ENCODE data around the gene BAIAP2L2.
"Not testable (repeated sequence)": the region's sequence is repeated elsewhere in the genome, so short reads cannot be mapped to it uniquely, and the experiment has no call there.

The BAIAP2L2 gene, protein sequence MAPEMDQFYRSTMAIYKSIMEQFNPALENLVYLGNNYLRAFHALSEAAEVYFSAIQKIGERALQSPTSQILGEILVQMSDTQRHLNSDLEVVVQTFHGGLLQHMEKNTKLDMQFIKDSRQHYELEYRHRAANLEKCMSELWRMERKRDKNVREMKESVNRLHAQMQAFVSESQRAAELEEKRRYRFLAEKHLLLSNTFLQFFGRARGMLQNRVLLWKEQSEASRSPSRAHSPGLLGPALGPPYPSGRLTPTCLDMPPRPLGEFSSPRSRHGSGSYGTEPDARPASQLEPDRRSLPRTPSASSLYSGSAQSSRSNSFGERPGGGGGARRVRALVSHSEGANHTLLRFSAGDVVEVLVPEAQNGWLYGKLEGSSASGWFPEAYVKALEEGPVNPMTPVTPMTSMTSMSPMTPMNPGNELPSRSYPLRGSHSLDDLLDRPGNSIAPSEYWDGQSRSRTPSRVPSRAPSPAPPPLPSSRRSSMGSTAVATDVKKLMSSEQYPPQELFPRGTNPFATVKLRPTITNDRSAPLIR

DNA sequence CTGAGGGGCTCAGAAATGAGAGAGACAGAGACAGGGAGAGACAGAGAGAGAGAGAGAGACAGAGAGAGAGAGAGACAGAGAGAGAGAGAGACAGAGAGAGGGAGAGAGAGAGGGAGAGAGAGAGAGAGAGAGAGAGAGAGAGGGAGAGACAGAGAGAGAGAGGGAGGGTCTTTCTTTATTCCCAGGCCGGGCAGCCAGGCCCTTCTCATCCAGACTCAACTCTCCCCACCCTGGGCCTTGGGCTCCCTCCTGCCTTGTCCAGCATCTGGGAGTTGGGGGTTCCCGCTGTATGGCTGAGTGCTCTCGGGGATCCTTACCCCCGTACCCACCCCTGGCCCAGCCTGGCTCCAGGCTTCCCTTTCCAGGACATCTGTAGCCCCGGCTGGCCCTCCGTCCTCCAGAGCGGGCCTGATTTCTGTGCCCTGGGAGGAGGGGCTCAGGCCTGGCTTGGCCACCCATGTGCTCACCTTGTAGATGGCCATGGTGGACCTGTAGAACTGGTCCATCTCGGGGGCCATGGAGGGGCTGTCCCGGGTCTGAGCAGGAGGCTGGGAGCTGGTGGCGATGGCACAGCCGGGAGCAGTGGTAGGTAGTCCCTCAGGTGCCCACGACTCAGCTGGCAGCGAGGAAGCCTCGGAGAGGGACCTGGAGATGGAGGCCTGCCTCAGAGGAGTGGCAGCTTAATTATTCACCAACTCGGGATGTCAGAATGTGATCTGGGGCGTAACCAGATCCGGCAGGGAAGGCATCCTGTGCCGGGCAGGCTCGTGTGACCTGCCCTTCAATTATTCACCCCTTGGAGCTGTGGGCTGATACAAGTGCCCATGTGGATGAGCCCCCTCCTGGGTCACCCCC lies at the start of gene BAIAP2L2:
Gene BAIAP2L2, minus strand, starts transcription at position 677 of the 855 bp plus-strand sequence. Its CDS starts 159 bp downstream, at position 518.
- no peak for DNase-seq

DNA sequence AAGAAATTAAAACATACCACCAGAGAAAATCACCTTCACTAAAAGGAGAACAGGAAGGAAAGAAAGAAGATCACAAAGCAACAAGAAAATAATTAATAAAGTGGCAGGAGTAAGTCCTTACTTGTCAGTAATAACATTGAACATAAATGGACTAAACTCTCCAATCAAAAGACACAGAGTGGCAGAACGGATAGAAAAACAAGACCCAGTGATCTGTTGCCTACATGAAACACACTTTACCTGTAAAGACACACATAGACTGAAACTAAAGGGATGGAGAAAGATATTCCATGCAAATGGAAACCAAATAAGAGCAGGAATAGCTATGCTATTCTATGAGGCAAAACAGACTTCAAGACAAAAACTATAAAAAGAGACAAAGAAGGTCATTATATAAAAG lies 45.2 kb upstream of the BAIAP2L2 start:
- no peak for DNase-seq

DNA sequence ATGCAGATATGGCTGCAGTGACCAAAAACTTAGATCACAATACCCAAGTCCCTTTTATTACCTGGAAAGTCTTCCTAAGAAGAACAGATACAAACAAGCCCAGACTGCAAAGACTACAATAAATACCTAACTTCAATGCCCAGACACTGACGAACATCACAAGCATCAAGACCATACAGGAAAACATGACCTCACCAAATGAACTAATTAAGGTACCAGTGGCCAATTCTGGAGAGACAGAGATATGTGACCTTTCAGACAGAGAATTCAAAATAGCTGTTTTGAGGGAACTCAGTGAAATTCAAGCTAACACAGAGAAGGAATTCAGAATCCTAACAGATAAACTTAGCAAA lies 44.1 kb upstream of the BAIAP2L2 start:
- DNase-seq: not testable (repeated sequence)

DNA sequence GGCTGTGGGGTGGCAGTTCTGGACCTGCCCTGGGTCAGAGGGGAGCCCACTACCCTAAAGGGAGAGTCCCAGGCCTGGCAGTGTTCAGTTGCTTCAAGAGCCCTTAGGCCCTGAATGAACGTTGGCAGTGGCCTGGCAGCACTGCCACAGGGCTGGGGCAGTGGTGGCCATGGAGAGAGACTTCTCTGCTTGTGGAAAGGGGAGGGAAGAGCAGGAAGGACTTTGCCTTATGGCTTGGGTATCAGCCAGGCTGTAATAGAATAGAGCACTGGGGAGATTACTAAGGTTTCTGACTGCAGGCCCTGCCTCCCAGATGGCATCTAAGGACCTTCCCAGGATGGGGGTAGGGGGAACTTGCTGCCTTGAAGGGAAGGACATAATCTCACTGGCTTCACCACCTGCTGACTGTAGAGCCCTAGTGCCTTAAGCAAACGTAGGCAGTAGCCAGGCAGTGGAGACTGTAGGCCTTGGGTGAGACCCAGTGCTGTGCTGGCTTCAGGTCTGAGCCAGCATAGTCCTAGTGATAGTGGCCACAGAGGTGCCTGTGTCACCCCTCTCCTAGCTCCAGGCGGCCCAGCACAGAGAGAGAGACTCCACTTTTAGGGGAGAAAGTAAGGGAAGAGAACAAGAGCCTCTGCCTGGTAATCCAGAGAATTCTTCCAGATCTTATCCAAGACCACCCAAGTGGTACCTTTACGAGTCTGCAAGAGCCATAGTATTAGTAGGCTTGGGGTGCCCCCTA lies 43.5 kb upstream of the BAIAP2L2 start:
- DNase-seq: no peak

DNA sequence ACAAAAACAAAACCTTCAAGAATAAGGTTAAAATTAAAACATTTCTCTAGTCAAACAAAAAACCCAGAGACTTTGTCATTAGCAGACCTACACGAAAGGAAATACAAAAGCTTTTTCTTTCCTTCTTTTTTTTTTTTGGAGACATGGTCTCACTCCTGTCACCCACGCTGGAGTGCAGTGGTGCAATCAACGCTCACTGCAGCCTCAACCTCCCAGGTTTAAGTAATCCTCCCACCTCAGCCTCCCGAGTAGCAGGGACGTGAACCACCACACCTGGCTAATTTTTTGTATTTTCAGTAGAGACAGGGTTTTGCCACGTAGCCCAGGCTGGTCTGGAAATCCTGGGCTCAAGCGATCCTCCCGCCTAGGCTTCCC lies 40.6 kb upstream of the BAIAP2L2 start:
- no peak for DNase-seq

DNA sequence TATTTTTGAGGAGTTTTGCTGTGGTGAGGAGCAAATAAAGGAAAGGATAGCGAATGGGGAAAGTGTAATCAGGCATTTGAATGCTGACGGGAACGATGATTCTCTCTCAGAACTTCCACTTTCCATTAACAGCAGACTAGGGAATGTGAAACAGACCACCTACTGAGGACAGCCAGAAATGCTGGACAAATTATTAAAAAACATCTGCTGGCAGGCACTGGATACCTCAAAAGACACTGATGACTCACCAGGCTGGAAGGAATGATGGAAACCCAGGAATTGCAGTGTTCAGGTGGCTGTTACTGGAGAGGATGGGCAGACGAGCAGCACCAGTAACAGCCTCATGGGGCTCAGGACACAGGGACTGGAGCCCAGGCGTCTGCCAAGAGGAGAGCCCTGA lies 37.8 kb upstream of the BAIAP2L2 start:
- no peak for DNase-seq

DNA sequence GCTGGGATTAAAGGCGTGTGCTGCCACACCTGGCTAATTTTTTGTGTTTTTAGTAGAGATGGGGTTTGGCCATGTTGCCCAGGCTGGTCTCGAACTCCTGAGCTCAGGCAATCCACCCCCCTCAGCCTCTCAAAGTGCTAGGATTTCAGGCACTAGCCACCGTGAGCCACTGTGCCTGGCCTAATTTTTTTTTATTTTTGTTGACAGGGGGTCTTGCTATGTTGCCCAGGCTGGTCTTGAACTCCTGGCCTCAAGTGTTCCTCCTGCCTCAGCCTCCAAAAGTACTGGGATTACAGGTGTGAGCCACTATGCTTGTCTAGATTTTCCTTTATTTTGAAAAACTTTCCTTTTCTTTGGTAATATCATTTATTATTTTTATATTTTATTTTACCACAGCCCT lies 35.7 kb upstream of the BAIAP2L2 start:
- not testable (repeated sequence) for DNase-seq

DNA sequence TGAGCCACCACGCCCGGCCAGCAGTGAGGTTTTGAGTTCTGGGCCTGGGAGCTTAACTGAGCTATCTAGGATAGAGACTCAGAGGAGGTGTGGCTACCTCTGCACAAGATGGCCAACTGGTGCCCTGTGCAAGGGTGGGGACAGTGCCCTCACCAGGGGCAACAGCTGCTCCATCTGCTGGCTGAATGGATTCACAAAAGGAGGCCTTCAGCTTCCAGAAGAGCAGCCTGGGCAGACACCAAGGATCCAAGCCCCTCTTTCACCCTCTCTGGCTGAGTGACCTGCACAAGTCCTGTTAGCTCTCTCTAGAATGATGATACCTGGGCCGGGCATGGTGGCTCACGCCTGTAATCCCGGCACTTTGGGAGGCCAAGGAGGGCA lies 33.5 kb upstream of the BAIAP2L2 start:
- DNase-seq: no peak

DNA sequence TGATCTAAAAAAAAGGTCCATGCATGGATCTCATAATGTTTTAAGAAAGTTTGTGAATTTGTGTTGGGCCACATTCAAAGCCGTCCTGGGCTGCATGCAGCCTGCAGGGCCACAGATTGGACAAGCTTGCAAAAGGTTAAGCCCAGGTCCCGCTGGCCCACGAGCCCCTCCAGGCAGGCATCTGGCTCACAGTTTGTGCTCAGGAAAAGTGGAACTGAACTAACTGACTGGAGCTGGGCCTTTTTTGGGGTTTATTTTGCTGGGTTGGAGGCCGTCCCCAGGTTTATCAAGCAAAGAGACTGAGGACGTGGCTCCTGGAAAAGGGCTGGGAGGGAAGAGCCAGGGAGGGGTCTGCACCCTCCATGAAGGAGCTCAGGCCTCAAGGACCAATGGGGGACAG lies 32.1 kb upstream of the BAIAP2L2 start:
- no peak for DNase-seq

DNA sequence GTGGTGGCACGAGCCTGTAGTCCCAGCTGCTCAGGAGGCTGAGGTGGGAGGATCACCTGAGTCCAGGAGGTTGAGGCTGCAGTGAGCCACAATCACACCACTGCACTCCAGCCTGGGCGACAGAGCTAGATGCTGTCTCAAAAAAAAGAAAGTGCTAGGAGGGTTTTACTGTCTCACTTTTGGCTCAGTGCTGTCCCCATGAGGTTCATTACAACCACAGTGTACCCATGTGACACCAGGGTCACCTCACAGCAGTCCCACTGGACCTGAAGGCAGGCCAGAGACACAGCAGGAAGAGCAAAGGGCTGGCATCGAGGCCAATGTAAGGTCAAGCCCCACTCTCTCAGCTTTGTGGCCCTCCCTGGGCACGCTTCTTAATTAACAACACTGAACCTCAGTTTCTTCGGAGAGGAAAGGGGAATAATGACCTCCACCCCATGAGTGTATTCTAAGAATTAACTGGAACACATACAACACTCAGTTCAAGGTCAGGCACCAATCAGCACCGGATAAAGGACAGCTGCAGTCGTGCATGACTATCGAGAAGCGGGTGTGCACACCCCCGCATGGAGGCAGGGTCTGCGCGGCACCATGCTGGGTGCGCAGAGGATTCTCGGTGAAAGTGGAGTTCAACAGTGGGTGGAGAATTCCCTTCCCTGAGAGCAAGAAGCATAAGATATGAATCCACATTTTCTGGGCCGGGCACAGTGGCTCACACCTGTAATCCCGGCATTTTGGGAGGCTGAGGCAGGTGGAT lies 30.9 kb upstream of the BAIAP2L2 start:
- DNase-seq: no peak

DNA sequence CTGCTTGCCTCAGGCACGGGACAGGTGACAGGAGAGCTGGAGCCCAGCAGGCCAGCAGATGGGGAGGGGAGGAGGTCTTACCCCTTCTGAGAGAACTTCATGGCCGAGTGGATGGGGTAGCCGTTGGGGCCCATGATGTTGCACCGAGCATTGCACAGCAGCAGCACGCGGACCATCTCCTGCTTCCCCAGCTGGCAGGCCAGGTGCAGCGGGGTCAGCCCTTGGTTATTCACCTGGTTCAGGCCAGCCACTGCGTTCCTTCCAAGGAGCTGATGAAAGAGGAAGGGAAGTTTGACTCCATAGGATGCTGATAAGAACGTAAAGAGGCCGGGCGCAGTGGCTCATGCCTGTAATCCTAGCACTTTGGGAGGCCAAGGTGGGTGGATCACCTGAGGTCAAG lies 29.4 kb upstream of the BAIAP2L2 start:
- DNase-seq: no peak

DNA sequence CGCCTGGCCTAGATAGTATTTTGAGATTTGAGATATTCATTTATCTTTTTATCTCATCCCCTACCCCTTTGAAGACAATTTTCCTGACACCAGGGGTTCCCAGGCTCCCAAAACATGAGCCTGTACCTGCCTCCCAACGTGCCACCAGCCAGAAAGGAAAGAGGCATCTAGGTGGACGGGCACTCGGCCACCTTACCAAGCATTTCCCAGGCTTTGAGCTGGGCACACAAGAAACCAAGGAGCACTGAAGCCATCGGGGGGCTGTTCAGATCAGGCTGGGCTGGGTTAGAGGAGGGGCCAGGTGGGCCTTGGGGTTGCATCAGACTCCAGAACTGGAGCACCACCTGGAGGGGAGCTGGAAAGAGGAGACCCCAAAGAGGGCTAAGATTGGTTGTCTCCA lies 28.5 kb upstream of the BAIAP2L2 start:
- DNase-seq: no peak

DNA sequence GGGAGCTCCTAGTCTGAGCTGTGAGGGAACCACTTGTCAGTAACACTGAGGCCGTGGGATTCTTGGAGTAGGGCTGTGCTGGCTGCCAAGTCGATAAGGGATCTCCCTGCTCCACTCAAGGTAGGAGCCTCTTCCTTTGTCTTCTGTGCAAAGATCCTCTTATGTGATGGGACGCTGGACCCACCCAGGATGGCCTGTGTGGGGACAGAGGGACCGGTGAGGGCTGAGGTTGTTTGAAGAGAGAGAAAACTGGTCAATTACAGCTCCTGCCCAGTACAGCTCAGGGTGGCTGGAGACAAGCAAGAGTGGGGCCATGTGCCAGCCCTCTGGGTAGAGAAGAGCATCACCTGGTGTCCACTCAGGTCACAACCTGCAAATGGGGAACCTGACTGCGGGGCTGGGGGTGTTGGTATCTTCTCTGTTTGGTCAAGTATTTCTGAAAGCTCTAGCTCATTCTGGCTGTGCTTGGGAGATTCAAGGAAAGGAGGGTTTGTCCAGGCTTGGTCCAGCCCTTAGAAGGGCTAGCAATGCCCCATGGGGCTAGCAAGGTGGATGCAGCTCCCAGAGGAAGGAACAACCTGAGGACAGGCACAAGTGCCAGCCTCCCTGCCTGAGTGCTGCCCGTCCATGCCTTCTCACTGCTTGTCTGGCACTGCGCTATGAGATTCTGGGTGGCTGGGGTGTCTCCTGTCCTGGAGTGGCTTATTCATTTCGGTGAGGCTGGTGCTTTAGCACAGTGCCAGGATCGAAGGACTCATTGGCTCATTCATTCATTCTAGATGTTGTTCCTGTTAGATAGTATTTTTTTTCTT lies 27.6 kb upstream of the BAIAP2L2 start:
- no peak for DNase-seq

DNA sequence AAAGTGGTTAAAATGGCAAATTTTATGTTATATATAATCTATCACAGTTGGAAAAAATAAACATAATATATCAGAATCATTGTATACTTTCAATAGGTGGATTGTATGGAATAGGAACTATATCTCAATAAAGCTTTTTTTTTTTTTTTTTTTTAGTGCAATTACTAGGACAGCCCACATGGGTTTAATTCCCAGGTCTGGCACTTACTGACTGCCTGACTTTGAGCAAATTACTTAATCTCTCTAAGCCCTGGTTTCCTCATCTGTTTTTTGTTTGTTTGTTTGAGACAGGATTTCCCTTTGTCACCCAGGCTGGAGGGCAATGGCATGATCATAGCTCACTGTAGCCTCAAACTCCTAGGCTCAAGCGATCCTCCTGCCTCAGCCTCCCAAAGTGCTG lies 26.1 kb upstream of the BAIAP2L2 start:
- DNase-seq: no peak

DNA sequence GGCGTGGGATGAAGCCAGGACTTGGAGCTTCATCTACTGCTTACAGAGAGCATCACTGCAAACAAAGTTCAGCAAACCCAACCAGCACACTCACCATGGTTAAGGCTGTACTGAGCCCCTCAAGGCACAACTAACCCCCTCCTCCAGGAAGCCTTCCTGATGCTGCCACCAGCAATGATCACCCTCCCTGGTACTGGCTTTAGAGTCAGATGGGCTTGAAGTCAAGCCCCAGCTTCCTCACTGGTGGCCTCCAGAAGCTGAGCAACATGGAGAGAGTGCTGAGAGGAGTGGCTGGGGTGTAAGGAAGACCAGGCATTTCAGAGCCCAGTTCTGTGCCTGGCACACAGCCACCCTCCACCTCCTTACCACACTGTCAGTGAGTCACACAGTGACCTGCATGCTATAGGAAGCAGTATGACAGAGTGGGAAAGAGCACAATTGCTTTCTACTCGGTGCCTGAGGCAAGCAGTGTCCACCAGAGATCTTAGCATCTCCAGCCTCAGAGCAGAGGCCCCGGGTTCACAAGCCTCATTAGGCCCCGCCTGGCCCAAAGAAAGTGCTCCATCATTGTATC lies 24.7 kb upstream of the BAIAP2L2 start:
- peak; percentile 57 for DNase-seq

DNA sequence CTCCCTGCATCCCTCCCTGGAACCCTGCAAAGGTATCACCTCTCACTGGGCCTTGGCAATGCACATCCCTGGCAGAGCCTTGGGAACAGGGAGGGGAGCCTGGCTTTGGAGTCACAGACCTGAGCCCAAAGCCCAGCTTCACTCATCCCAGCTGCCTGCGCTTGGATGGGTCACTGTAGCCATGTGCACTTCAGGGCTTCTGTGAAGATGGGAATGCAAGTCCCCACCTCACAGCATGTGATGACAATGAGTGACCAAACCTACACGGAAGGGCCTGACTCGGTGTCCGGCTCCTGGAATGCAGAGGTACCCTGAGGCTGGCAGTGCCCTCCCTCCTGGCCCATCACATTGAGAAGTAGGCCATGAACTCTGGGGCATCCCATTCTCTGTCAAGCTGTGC lies 22.8 kb upstream of the BAIAP2L2 start:
- no peak for DNase-seq

DNA sequence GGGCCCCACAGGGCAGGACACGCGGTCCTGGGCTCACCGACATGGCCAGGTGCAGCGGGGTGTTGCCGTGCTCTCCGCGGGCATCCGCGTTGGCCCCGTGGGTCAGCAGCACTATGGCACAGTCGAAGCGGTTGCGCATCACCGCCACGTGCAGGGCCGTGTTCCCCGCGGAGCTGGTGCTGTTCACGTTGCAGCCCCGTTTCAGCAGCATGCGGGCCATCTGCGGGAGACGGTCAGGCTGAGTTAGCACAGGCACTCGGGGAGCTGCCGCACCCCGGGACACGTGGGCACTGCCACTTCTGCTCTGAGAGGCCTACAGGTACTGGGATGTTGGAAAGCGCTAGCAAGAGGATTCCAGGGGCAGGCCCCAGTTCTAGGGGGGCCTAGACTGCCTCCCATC lies 22.3 kb upstream of the BAIAP2L2 start:
- DNase-seq: no peak

DNA sequence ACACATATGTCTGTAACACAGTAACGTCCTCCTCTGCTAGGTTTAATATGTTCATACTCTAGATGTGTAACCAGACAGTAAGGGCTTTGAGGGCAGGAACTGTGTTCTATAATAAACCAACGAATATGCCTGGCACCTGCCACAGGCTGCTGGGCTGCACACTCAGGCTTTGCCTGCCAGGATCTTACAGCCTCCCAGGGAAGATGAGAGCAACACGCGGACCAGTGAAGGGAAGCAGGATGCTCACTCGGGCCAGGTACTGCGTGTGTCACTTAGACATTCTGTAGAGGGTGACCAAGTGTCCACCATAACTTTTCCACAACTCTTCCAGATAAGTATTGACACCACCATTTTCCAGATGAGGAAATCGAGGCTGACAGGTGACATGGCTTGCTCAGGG lies 21.7 kb upstream of the BAIAP2L2 start:
- no peak for DNase-seq

DNA sequence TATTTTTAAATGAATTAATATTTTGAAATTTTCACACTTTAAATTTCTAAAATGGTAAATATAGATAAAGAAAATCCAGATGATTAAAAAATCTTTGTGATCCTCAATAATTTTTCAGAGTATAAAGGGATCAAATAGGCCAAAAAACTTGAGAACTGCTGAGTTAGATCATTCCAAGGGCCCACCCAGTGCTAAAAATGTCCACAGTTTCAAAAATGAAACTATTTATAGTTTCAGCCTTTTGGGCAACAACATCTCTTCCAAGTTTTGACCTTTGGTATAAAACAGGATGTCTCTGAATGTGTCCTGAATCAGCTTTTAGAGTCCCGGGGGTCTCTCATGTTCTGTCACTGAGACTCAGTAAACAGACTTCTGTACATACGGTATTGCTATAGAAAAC lies 20.9 kb upstream of the BAIAP2L2 start:
- no peak for DNase-seq

DNA sequence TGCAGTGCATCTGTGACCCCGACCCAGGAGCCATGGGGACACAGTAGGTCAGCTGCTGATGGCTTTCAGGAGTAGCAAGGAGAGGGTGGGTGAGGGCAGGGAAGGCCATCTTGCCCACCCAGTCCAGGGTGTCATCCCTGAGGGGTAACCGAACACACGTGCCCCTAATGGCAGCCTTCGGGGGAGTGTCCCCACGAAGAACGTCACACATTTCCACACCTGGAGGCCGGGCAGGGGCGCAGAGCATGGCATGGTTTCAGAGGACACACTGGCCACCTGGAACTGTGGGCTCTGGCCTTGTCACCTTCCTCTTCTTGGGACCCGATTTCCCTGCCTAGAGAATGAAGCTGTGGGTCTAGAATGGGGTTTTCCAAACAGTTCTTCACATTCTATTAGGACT lies 19.4 kb upstream of the BAIAP2L2 start:
- no peak for DNase-seq

DNA sequence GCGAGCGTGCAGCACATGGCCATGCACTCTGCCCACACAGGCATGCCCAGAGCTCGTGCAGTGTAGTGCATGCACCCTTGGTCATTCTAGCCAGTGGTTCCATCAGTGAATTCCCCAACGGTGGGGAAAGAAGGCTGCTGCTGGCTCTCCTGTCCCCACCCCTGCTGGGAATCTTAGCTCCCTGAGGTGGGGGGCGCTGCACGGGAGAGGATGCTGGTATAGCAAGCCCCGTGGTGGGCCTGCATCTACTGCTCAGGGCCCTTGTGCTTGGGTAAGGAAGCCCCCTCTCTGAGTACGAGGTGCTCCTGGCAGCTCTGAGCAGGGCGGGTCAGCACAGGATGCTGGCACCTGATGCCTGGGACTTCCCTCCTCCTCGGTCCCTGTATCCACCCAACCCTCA lies 18.5 kb upstream of the BAIAP2L2 start:
- no peak for DNase-seq
